Activated CD4-positive, alpha-beta memory T cell treated with anti-CD3 and anti-CD28 coated beads, Interleukin-2, amount 10 ng/mL, durations not matched to agents 7 days and 5 days (primary cell): ENCODE results near the gene PCSK5. TPM values are rescaled to one million over a fixed set of nuclear protein-coding genes. Genes with fewer than 3 reads are reported as not detected.

Source experiments
- CTCF ChIA-PET: fragments of 350-600 bp; sonication (Branson Sonifier 250); formaldehyde crosslinking; loops from one replicate; lab custom pipeline; 2021; ENCODE audit warnings: antibody characterized with exemption, inconsistent platforms; lab: Charles Lee
- POLR2A ChIA-PET: fragments of 350-600 bp; sonication (Branson Sonifier 250); formaldehyde crosslinking; loops from one replicate; lab custom pipeline; 2021; ENCODE audit warnings: antibody characterized with exemption; lab: Charles Lee
- DNase-seq: peaks from one replicate; pipeline ENCODE4 v3.0.0-alpha.2; 2020
- H3K27ac Mint-ChIP-seq: one replicate; pipeline ENCODE4 v1.8.0; 2021; ENCODE audit warnings: mild to moderate bottlenecking, mixed read lengths
- H3K27me3 Mint-ChIP-seq: one replicate; pipeline ENCODE4 v1.8.0; 2021; ENCODE audit warnings: mixed read lengths
- H3K36me3 Mint-ChIP-seq: one replicate; pipeline ENCODE4 v1.8.0; 2021; ENCODE audit warnings: low read depth, mixed read lengths
- H3K4me1 Mint-ChIP-seq: one replicate; pipeline ENCODE4 v1.8.0; 2021; ENCODE audit warnings: mixed read lengths
- H3K4me3 Mint-ChIP-seq: one replicate; pipeline ENCODE4 v1.8.0; 2021; ENCODE audit warnings: mild to moderate bottlenecking, mixed read lengths
- H3K9me3 Mint-ChIP-seq: one replicate; pipeline ENCODE4 v1.8.0; 2021; ENCODE audit warnings: mixed read lengths
- total RNA-seq, 2 experiments: library from RNA; stranded (reverse); gene quantifications; one replicate each; pipeline ENCODE4 v1.2.3, GENCODE V29; 2021

The PCSK5 gene
- total RNA-seq, 2 experiments from 2014 or later: 1.2 to 1.7 TPM

DNA sequence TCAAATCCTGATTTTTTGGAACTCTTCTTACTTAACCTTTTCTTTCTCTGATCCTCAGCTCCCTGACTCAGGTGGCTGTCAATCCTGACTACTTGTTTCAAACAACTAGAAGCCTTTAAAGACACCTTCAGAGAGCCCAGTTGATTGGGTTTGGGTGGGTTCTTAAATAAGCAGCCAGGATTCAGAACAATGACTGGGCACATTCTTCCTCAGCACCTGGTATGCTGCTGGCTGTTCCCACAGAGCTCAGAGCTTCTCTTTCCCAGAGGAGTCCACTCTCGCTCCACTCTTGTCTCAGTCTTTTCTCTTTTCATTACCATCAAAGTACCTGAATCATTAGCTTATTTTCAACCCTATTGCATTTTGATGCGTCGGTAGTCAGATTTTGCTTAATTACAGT lies 22.5 kb downstream of the PCSK5 start:
- H3K4me1 Mint-ChIP-seq: peaks cover 6% of the 10 kb centered on the region
- CTCF ChIA-PET: no interaction called here
- POLR2A ChIA-PET: no interaction called here

DNA sequence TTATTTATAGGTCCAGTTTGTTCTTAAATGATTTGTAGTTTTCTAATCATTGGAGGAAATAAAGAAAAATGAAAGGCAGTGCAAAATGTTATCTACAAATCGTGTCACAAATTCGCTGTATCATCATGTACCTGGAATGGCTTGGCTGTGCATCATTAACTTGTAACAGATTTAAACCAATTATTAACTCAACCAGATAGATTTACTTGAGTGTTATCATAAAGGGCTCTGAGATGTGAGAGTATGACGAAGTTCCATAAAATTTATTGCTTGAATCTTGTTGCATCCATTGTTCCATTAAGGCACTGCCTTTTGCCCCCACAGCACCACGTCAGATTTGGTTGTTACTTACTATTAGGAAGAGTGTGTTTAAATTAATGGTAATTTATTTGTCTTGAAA lies 23.5 kb downstream of the PCSK5 start:
- Mint-ChIP-seq H3K9me3 (no peaks in the 10 kb centered on the region), H3K36me3 (no peaks in the 10 kb centered on the region), H3K27ac (no peak overlapping the region), H3K27me3 (peaks cover 2% of the 10 kb centered on the region), H3K4me3 (no peak overlapping the region), H3K4me1 (peaks cover 6% of the 10 kb centered on the region)
- DNase-seq: no peak
- POLR2A ChIA-PET: no interaction called here
- CTCF ChIA-PET: no interaction called here

More for the DNA sequence above, 22.5 kb downstream of the PCSK5 start:
- Mint-ChIP-seq H3K36me3 (no peaks in the 10 kb centered on the region), H3K4me3 (no peak overlapping the region), H3K27me3 (peaks cover 2% of the 10 kb centered on the region), H3K27ac (no peak overlapping the region), H3K9me3 (no peaks in the 10 kb centered on the region)
- DNase-seq: no peak

DNA sequence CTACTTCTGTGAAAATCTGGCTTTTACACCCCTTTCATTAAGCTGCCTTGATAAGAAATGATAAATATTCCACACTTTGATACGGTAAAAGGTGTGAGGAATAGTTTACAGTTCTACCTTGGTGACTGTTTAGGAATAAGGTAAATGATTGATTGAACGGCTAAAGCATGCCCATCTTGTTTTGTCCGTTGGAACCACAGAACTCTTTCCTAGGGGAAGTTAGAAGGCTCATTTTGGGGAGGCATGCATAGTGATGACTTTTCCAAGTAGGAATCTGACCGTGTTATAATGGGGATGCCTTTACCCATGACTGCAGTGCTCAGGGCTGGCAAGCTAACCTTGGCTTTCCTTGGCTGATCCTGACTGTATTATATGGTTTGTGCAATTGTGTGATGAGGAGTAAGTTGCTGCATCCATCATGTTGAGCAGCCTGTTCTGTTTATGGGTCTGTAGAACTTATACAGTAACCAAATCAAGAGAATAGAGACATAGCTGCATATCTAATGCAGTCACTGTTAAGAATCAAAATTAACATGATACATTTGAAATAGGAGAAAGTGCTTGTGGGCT lies 24.5 kb downstream of the PCSK5 start:
- Mint-ChIP-seq H3K36me3 (no peaks in the 10 kb centered on the region), H3K27me3 (peaks cover 2% of the 10 kb centered on the region), H3K4me1 (peaks cover 6% of the 10 kb centered on the region), H3K4me3 (no peak overlapping the region), H3K27ac (no peak overlapping the region), H3K9me3 (no peaks in the 10 kb centered on the region)
- no peak for DNase-seq
- ChIA-PET CTCF (no interaction called here), POLR2A (no interaction called here)

DNA sequence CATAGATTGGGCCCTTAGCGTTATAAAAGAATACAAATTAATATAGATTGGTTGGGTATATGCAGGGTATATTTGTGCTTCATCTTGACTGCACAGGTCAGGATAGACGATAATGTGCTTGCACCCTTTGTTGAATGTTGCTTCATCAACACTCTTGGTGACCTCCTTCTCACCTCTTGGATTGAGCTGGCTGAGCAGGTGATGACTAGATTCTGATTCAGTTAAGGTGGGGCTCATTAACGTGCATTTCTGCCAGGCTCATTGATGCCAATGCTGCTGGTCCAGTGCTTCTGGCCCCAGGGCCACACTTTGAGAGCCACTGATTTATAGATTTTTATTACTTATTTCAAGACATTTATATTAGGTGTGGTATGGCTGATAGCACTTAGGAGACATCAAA lies 27.7 kb downstream of the PCSK5 start:
- H3K36me3 Mint-ChIP-seq: no peaks in the 10 kb centered on the region
- CTCF ChIA-PET: interaction anchor here (0.8 kb wide), 1 partner anchor 52 kb away, joined by 3 read pairs; no protein-coding TSS in a partner anchor
- H3K4me3 Mint-ChIP-seq: no peak overlapping the region
- no peaks in the 10 kb centered on the region for H3K9me3 Mint-ChIP-seq
- H3K4me1 Mint-ChIP-seq: no peaks in the 10 kb centered on the region
- POLR2A ChIA-PET: no interaction called here
- no peak overlapping the region for H3K27ac Mint-ChIP-seq
- DNase-seq: no peak
- no peaks in the 10 kb centered on the region for H3K27me3 Mint-ChIP-seq

DNA sequence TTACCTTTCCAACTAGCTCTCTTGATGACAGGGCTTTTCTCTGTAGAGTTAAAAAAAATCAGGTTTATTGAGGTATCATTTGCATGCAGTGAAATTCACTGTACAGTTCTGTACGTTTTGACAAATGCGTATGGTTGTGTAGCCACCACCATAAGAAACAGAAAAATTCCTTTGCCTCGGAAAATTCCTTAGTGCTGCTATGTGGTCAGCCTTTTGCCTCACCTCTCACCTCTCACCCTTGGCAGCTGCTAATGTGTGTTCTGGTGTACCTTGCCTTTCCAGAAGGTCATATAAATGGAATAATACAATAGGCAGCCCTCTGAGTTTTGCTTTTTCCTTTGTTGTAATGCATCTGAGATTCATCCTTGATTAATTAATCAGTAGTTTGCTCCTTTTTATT lies 28.4 kb downstream of the PCSK5 start:
- no peak for DNase-seq
- ChIA-PET CTCF (interaction anchor here (0.8 kb wide), 1 partner anchor 52 kb away, joined by 3 read pairs; no protein-coding TSS in a partner anchor), POLR2A (no interaction called here)
- no peaks in the 10 kb centered on the region for H3K9me3 Mint-ChIP-seq
- no peaks in the 10 kb centered on the region for H3K4me1 Mint-ChIP-seq
- H3K36me3 Mint-ChIP-seq: no peaks in the 10 kb centered on the region
- H3K27me3 Mint-ChIP-seq: no peaks in the 10 kb centered on the region
- H3K27ac Mint-ChIP-seq: no peak overlapping the region
- H3K4me3 Mint-ChIP-seq: no peak overlapping the region

DNA sequence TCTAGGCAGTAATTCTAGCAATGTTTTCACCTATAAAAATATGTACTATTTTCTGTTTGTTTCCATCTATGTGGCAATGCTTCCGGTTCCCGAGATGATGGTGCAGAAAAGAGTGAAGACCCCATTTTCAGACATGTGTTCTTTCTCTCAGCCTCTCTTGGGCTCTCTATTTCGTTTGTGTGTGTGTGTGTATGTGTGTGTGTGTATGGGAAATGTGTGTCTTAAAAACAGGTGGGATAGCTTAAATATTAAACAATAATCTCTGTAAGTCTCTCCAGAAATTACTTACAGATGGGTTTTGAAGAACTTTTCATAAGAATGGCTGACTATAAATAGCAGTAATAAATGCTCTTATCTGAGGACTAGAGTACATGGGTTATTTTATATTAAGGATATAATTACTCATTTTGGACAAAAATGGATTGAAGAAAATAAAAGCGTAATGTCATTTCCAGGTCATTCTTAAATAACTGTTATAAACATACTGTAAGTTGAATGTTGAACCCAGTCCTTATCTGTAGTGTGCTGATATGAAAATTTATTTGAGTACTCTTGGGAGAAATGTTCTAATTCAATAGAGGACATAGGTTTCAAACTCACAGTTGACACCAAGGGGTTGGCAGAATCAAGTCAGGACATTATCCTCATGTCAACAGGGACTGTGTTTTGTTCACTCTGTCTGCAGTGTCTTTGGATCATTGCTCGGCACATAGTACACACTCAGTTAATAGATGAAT lies 31.1 kb downstream of the PCSK5 start:
- H3K27ac Mint-ChIP-seq: no peak overlapping the region
- no peaks in the 10 kb centered on the region for H3K36me3 Mint-ChIP-seq
- no peak for DNase-seq
- POLR2A ChIA-PET: no interaction called here
- no peak overlapping the region for H3K4me3 Mint-ChIP-seq
- H3K4me1 Mint-ChIP-seq: no peaks in the 10 kb centered on the region
- no peaks in the 10 kb centered on the region for H3K9me3 Mint-ChIP-seq
- H3K27me3 Mint-ChIP-seq: no peaks in the 10 kb centered on the region
- CTCF ChIA-PET: no interaction called here

DNA sequence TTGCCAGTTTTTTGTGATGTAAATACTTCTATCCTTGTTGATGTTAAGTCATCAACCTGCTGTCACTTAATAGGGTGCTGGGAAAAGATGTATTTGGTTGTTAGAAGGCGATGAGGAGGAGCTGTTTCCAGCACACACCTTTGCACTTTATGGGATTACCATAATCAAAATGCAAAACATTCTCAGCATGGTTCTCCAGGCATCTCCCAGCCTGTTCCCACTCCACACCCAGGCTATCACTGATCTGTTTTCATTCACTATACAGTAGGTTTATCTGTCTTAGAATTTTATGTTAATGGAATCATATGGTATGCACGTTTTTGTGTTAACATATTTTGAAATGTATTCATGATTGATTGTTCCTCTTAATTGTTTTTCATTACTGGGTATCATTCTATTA lies 35.9 kb downstream of the PCSK5 start:
- no peaks in the 10 kb centered on the region for H3K4me1 Mint-ChIP-seq
- H3K27me3 Mint-ChIP-seq: no peaks in the 10 kb centered on the region
- ChIA-PET CTCF (no interaction called here), POLR2A (no interaction called here)
- H3K9me3 Mint-ChIP-seq: no peaks in the 10 kb centered on the region
- H3K36me3 Mint-ChIP-seq: no peaks in the 10 kb centered on the region
- H3K4me3 Mint-ChIP-seq: no peak overlapping the region
- no peak for DNase-seq
- H3K27ac Mint-ChIP-seq: no peak overlapping the region

DNA sequence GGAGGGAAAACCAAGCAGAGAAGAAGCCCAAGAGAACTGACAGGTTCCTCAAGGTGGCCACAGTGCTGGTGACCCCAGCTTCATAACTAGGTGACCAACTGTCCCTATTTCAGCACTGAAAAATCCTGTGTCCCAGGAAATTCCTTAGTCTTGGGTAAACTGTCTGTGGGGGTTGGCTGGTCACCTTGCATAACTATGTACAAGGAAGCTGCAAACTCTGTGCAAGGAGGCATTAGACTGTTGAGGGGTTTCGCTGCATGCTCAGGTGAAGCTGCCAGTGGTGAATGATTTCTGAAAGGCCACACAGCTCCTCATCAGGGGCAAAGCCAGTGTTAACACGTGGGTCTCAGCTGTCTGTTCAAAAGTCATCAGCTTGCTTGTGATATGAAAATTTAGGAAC lies 36.9 kb downstream of the PCSK5 start:
- Mint-ChIP-seq H3K4me1 (no peaks in the 10 kb centered on the region), H3K4me3 (no peak overlapping the region), H3K9me3 (no peaks in the 10 kb centered on the region), H3K36me3 (no peaks in the 10 kb centered on the region), H3K27ac (no peak overlapping the region), H3K27me3 (no peaks in the 10 kb centered on the region)
- DNase-seq: no peak
- POLR2A ChIA-PET: no interaction called here
- CTCF ChIA-PET: no interaction called here

DNA sequence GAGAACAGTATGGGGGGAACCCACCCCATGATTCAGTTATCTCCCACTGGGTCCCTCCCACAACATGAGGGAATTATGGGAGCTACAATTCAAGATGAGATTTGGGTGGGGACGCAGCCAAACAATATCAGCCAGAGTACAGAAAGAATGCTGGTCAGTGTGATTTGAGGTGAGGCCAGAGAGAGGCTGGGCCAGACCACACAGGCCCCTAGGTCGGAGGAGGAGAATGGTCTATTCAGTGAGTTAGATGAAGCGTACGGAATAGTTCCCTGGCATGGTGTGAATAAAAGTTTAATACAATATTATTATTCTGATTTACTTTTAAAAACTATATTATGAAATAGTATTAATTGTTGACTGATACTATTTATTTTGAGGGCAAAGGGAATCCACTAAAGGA lies 39.7 kb downstream of the PCSK5 start:
- DNase-seq: no peak
- POLR2A ChIA-PET: no interaction called here
- Mint-ChIP-seq H3K4me1 (no peaks in the 10 kb centered on the region), H3K9me3 (no peaks in the 10 kb centered on the region), H3K27ac (no peak overlapping the region), H3K27me3 (no peaks in the 10 kb centered on the region), H3K4me3 (no peak overlapping the region), H3K36me3 (no peaks in the 10 kb centered on the region)
- CTCF ChIA-PET: no interaction called here

DNA sequence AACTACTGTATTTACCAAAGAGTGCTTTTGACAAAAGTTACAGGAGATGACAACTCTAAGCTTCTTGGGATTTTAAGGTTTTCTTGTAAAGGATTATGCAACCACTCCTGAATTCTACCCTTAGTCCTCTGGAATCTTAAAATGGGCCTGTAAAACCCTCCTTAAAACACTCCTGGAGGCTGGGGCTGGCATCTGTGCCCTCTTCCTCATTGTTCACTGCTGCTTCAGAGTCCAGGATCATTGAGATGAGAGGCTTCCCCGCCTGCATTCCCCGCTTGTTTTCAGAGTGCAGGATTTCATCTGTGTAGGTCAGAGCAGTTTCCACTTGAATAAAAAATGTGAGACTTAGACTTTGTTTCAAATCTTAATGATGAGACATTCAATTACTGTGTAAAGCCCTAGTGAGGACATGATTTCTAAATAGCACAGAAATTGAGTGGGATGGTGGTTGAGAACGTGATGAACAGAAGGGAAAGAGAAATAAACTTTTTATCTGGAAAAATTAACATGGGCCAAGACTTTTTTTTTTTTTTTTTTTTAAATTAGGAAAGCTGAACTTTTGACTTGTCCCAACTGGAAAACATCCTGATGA lies 40.4 kb downstream of the PCSK5 start:
- POLR2A ChIA-PET: no interaction called here
- DNase-seq: no peak
- CTCF ChIA-PET: no interaction called here
- Mint-ChIP-seq H3K36me3 (no peaks in the 10 kb centered on the region), H3K27me3 (no peaks in the 10 kb centered on the region), H3K27ac (no peak overlapping the region), H3K9me3 (no peaks in the 10 kb centered on the region), H3K4me3 (no peak overlapping the region), H3K4me1 (no peaks in the 10 kb centered on the region)

DNA sequence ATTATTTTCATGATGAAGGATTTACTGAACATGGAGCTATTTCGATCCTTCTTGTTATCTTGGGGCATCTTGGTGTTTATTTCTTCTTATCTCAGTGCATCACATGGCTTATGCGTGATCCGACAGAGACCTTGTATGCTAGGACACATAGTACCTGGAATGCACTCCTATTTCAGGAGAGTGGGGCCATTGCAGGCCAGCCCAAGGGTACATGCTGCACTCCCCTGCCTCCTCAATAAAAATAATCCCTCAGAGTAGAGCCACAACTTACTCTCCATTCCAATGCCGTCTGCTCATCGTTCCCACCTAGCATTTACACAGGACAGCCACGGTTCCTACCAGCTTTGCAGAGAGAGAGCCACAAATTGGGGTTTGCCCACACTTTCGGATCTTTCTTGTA lies 43.5 kb downstream of the PCSK5 start:
- POLR2A ChIA-PET: no interaction called here
- no peak overlapping the region for H3K4me3 Mint-ChIP-seq
- CTCF ChIA-PET: no interaction called here

DNA sequence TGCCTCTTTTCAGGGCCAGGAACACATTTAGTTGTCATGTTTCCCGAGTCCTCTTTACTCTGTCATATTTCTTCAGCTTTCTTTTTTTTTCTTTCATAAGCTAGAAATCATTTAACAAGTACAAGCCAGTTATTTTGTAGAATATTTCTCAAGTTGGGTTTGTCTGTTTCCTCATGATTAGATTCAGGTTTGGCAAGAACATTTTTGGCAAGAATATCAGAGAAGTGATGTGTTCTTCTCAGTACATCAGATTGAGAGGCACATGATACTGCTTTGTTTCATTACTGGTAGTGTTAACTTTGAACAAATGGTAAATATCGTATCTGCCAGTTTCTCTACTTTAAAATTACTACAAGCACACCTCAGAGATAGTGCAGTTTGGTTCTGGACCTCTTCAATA lies 45.1 kb downstream of the PCSK5 start:
- Mint-ChIP-seq H3K36me3 (no peaks in the 10 kb centered on the region), H3K27ac (no peak overlapping the region), H3K27me3 (no peaks in the 10 kb centered on the region), H3K4me3 (no peak overlapping the region), H3K4me1 (no peaks in the 10 kb centered on the region), H3K9me3 (no peaks in the 10 kb centered on the region)
- POLR2A ChIA-PET: no interaction called here
- DNase-seq: no peak
- CTCF ChIA-PET: no interaction called here

More for the DNA sequence above, 43.5 kb downstream of the PCSK5 start:
- no peaks in the 10 kb centered on the region for H3K4me1 Mint-ChIP-seq
- DNase-seq: no peak
- H3K27me3 Mint-ChIP-seq: no peaks in the 10 kb centered on the region
- H3K36me3 Mint-ChIP-seq: no peaks in the 10 kb centered on the region
- H3K9me3 Mint-ChIP-seq: no peaks in the 10 kb centered on the region
- no peak overlapping the region for H3K27ac Mint-ChIP-seq

DNA sequence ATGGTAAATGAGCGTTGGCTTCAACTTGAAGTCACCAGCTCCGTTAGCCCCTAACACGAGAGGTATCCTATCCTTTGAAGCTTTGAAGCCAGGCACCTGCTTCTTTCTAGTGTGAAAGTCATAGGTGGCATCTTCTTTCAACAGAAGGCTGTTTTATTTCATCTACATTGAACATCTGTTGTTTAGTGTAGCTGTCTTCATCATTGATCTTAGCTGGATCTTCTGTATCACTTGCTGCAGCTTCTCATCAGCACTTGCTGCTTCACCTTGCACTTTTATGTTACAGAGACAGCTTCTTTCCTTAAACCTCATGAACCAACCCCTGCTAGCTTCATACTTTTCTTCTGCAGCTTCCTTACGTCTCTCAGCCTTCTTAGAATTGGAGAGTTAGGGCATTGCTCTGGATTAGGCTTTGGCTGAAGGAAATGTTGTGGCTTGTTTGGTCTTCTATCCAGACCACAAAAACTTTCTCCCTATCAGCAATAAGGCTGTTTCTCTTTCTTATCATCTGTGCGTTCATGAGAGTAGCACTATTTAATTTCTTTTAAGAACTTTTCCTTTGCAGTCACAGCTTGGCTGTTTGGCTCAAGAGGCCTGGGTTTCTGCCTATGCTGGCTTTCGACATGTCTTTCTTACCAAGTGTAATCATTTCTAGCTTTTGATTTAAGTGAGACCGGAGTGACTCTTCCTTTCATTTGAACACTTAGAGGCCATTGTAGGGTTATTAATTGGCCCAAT lies 47.2 kb downstream of the PCSK5 start:
- H3K27ac Mint-ChIP-seq: no peak overlapping the region
- ChIA-PET CTCF (interaction anchor here (0.6 kb wide), 1 partner anchor 71 kb away, joined by 4 read pairs; no protein-coding TSS in a partner anchor), POLR2A (no interaction called here)
- H3K9me3 Mint-ChIP-seq: no peaks in the 10 kb centered on the region
- H3K4me1 Mint-ChIP-seq: no peaks in the 10 kb centered on the region
- no peak for DNase-seq
- no peaks in the 10 kb centered on the region for H3K36me3 Mint-ChIP-seq
- H3K4me3 Mint-ChIP-seq: no peak overlapping the region
- no peaks in the 10 kb centered on the region for H3K27me3 Mint-ChIP-seq
